Measurements from ENCODE around the gene RSBN1. TPM values are rescaled to one million over a fixed set of nuclear protein-coding genes. Genes with fewer than 3 reads are reported as not detected.

RSBN1 gene
- total and polyA plus RNA-seq, 2 experiments from 2014 or later = 12.7 to 27.3 TPM

DNA sequence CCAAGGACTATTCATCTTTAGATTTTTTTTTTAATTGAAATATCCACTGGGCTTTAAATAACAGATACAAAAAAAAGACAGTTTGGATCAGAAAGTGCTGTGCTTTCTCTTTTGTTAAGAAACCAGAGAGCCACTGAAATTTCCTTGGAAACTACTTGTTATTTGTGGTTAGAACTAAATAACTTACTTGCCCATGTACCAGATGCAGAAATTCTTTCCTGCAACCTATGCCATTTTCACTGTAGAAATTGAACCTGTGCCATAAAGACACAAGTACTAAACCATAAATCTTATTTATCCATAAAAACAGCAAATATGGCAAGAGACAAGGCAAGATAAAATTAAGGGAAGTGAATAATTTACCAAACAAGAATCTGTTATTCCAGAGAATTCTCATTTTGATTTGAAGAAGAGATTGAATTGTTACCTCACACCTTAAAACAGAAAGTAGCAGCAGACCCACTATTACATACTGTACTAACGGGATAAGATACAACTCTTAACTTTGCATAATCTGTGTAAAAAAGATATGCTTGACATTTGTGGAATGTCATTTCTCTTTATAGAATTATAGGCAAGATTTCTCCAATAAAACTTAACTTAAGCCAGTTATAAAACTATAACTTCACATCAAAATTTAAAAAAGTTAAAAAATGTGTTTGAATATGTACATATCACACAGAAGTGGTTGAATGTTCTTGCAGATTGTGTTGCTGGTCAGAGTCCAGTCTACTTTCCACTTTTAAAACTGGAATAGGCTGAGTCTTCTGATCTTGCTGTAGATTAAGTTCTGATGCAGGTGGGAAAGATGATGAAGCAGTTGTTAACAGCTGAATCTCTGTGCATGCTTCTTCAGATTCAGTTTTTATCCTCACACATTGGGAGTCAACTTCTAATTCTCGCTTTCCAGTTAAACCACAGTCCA, 46.7 kb downstream of the RSBN1 start:
- H3K27me3 ChIP-seq = no peaks in the 10 kb centered on the region
- H3K36me3 ChIP-seq = peaks cover 39% of the 10 kb centered on the region
- H3K27ac ChIP-seq = no peak overlapping the region
- no peak overlapping the region for H3K4me3 ChIP-seq
- TF ChIP-seq, protein P1, sequence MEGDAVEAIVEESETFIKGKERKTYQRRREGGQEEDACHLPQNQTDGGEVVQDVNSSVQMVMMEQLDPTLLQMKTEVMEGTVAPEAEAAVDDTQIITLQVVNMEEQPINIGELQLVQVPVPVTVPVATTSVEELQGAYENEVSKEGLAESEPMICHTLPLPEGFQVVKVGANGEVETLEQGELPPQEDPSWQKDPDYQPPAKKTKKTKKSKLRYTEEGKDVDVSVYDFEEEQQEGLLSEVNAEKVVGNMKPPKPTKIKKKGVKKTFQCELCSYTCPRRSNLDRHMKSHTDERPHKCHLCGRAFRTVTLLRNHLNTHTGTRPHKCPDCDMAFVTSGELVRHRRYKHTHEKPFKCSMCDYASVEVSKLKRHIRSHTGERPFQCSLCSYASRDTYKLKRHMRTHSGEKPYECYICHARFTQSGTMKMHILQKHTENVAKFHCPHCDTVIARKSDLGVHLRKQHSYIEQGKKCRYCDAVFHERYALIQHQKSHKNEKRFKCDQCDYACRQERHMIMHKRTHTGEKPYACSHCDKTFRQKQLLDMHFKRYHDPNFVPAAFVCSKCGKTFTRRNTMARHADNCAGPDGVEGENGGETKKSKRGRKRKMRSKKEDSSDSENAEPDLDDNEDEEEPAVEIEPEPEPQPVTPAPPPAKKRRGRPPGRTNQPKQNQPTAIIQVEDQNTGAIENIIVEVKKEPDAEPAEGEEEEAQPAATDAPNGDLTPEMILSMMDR (IDR thresholded peaks at IDR 0.05; ENCODE audit: low read depth, low read length) = no peak
- no peaks in the 10 kb centered on the region for H3K9me3 ChIP-seq (ENCODE audit: low read depth)
- peak in 1 of 2 donors; percentile 44 for DNase-seq (ENCODE audit: low read depth in 1 of 2, low spot score in 1 of 2)
- no peaks in the 10 kb centered on the region for H3K4me1 ChIP-seq (ENCODE audit: low read depth)

DNA sequence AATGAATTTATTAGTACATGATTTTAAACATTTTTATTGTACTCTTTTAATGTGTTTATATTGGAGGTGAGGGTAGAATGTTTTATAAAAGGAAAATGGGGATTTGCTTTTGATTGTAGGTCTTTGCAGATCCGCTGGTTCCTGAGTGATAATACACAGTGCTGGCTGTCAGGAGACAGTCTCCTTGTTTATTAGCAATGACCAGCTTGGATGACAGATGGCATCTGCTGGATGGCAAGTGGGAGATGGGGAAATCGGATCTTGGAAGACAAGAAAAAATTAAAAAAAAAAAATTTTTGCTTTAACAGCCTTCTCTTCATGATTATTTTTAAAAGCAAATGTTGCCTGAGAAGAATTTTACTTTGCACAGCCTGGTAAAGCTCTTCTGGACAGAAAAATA, 48.6 kb downstream of the RSBN1 start:
- Histone ChIP-seq H3K27me3 (no peaks in the 10 kb centered on the region), H3K27ac (no peak overlapping the region), H3K9me3 (ENCODE audit: low read depth) (no peaks in the 10 kb centered on the region), H3K4me3 (no peak overlapping the region), H3K36me3 (peaks cover 39% of the 10 kb centered on the region), H3K4me1 (ENCODE audit: low read depth) (no peaks in the 10 kb centered on the region)
- TF ChIP-seq, protein P1 (IDR thresholded peaks at IDR 0.05; ENCODE audit: low read depth, low read length) = no peak
- DNase-seq (ENCODE audit: low read depth in 1 of 2, low spot score in 1 of 2) = no peak

DNA sequence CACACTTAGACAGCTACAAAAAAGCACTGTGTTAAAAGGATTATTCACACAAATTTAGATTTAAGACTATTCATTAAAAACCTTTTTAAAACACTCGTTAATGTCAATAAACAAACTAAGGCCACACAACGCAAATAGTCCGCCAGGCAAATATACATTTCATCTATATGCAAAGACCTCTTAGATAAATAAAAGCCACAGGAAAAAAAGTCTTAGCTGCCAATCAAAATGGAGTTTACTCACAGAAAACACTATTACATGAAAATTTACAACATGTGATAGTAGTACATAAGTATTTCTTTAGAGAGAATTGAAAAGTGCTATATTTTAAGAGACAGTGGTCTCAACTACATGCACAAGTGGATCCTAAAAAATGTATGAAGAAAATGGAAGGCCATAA, 50.3 kb downstream of the RSBN1 start:
- no peaks in the 10 kb centered on the region for H3K27me3 ChIP-seq
- H3K4me1 ChIP-seq (ENCODE audit: low read depth) = peaks cover 7% of the 10 kb centered on the region
- H3K27ac ChIP-seq = no peak overlapping the region
- no peaks in the 10 kb centered on the region for H3K9me3 ChIP-seq (ENCODE audit: low read depth)
- peaks cover 23% of the 10 kb centered on the region for H3K36me3 ChIP-seq
- no peak for DNase-seq (ENCODE audit: low read depth in 1 of 2, low spot score in 1 of 2)
- TF ChIP-seq, protein P1 (IDR thresholded peaks at IDR 0.05; ENCODE audit: low read depth, low read length) = no peak
- H3K4me3 ChIP-seq = no peak overlapping the region

DNA sequence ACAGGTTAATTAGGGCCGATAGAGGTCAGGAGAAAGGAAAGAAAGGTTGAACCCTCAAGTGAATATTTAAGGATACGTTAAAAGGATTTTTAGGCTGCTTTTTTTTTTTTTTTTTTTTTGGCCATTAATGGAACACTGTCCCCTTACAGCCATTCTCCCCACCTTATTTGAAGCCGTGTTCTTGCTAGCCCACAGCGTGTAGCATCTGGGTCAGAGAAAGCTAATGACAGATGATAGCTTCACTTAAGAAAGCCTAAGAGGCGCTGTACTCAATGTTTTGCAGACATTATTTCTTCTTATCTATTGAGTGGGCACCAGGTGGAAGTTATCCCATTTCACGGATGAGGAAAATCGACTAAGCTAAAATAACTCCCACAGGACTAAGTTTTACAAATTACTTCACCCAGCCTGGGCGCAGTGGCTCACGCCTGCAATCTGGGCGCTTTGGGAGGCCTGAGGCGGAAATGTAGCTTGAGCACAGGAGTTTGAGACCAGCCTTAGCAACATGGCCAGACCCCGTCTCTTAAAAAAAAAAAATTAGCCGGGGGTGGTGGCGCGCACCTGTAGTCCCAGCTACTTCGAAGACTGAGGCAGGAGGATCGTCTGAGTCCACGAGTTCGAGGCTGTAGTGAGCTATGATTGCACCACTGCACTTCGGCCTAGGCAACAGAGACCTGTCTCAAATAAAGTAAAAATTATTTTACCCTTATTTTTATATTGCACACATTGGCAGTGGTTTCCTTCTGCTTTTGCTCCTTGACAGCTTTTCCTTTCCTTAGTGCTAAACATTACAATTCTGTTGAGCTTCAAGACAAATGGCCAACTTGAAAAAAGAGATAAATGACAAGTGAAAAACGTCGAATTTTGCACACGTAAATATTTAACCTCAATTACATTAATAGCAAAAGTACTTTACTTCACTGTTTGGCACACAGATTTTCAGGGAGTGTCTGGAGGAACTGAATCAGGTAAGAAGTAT, 51.9 kb downstream of the RSBN1 start:
- no peaks in the 10 kb centered on the region for H3K27me3 ChIP-seq
- no peak for DNase-seq (ENCODE audit: low read depth in 1 of 2, low spot score in 1 of 2)
- H3K36me3 ChIP-seq = peaks cover 9% of the 10 kb centered on the region
- no peaks in the 10 kb centered on the region for H3K9me3 ChIP-seq (ENCODE audit: low read depth)
- peak overlapping the region; percentile 93 for H3K27ac ChIP-seq
- peaks cover 7% of the 10 kb centered on the region for H3K4me1 ChIP-seq (ENCODE audit: low read depth)
- TF ChIP-seq, protein P1 (IDR thresholded peaks at IDR 0.05; ENCODE audit: low read depth, low read length) = no peak
- H3K4me3 ChIP-seq = peak overlapping the region; percentile 85

DNA sequence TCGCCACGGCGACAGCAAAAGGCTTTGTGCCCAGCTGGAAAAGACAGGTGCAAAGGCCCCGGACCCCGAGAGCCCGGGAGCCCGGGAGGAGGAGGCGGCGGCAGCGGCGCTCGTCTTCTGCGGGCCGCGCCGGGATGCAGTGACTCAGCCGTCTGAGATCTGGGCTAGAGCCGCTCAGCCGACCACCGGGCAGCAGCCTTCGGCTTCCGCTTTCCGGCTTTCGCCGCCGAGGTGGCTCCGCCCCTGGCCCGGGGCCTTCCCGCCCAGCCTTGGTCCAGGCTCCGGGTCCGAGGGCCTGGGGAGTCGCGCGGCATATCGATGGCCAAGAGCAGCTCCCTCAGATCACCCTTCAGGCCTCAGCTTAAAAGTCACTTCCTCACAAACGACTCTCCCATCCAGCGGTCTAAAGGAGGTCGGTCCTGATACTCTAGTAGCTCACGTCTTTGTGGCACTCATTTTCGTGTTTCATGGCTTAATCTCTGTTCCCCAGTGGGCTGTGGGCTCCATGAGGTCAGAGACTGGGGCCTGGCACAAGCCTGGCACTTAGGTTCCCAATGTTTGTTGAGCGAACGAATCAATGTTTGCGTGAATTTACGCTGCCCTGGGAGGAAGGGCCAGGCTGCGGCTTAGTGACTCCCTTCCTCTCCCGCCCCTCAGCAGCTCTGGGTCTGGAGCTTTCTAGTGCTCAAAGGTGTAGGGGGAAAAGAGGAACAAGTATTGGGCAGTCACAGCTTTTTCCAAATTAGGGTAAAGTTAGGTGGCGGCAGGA, 52.8 kb downstream of the RSBN1 start, which contains the start of gene PHTF1:
Gene PHTF1, minus strand, starts transcription at position 154 of the 769 bp plus-strand sequence. CDS start 783 bp downstream, outside the sequence.
- H3K9me3 ChIP-seq (ENCODE audit: low read depth) = no peaks in the 10 kb centered on the region
- H3K27me3 ChIP-seq = no peaks in the 10 kb centered on the region
- peaks cover 7% of the 10 kb centered on the region for H3K4me1 ChIP-seq (ENCODE audit: low read depth)
- peak within 1 kb of the TSS; percentile 85 for H3K4me3 ChIP-seq
- peaks cover under 1% of the 10 kb centered on the region for H3K36me3 ChIP-seq
- DNase-seq (ENCODE audit: low read depth in 1 of 2, low spot score in 1 of 2) = peak; percentile 76 to 85
- TF ChIP-seq, protein P1 (IDR thresholded peaks at IDR 0.05; ENCODE audit: low read depth, low read length) = no peak
- H3K27ac ChIP-seq = peak within 1 kb of the TSS; percentile 93

All from cardiac muscle cell (in vitro differentiated cells and primary cell).